H1 (cell line): Measurements from ENCODE around the gene SLC25A15. TPM values are rescaled to one million over a fixed set of nuclear protein-coding genes. Genes with fewer than 3 reads are reported as not detected.

Experiments
- CTCF ChIA-PET: fragments of 300-600 bp; sonication (Branson Sonifier 250); formaldehyde crosslinking; loops from one replicate; lab custom pipeline; 2021; ENCODE audit not compliant: partially characterized antibody; lab: Charles Lee
- POLR2A ChIA-PET: fragments of 300-600 bp; sonication (Branson Sonifier 250); formaldehyde crosslinking; loops from one replicate; lab custom pipeline; 2021; ENCODE audit warnings: inconsistent platforms; ENCODE audit not compliant: partially characterized antibody; lab: Charles Lee
- DNase-seq, 2 experiments: peaks; one replicate each; pipeline versions ENCODE4 v3.0.0 to v3.0.0-alpha.2; 2010 to 2022; ENCODE audit warnings: low spot score in 2 of 2, low read depth in 1 of 2, mixed read lengths in 1 of 2
- FAIRE-seq: peaks from 2 replicates; lab custom pipeline; 2011; peaks lifted over from hg19 to GRCh38; lab: Jason Lieb, UNC
- H2AFZ ChIP-seq: 2 replicates; pipeline ENCODE4 v1.8.1; 2012; ENCODE audit warnings: low read length, inconsistent platforms
- H2AK5ac ChIP-seq: 2 replicates; pipeline ENCODE4 v1.6.1; 2013; ENCODE audit warnings: low read depth, low read length
- H2BK120ac ChIP-seq: replicated peaks from 2 replicates; pipeline ENCODE3; 2013; ENCODE audit warnings: low read depth, low read length, inconsistent platforms
- H2BK12ac ChIP-seq: 2 replicates; pipeline ENCODE4 v1.6.1; 2013; ENCODE audit warnings: low read depth, low read length
- H2BK15ac ChIP-seq: 2 replicates; pipeline ENCODE4 v1.6.1; 2013; ENCODE audit warnings: low read length
- H2BK20ac ChIP-seq: 2 replicates; pipeline ENCODE4 v1.6.1; 2013; ENCODE audit warnings: low read length
- H2BK5ac ChIP-seq: 2 replicates; pipeline ENCODE4 v1.6.1; 2013; ENCODE audit warnings: low read depth, low read length
- H3K14ac ChIP-seq: 2 replicates; pipeline ENCODE4 v1.6.1; 2013; ENCODE audit warnings: inconsistent platforms; ENCODE audit not compliant: insufficient read length
- H3K18ac ChIP-seq: 2 replicates; pipeline ENCODE4 v1.6.1; 2013; ENCODE audit warnings: low read length; ENCODE audit errors: extremely low read depth
- H3K23ac ChIP-seq: 2 replicates; pipeline ENCODE4 v1.6.1; 2013; ENCODE audit warnings: inconsistent platforms; ENCODE audit not compliant: insufficient read length
- H3K23me2 ChIP-seq: 2 replicates; pipeline ENCODE4 v1.6.1; 2013; ENCODE audit warnings: low read depth, low read length
- H3K27ac ChIP-seq: 2 replicates; pipeline ENCODE4 v1.6.1; 2011; ENCODE audit warnings: low read depth, low read length, inconsistent platforms
- H3K27me3 ChIP-seq, 4 experiments: replicated peaks in 1 of 4; 1 replicate in 1 of 4; 2 replicates in 3 of 4; pipeline versions ENCODE4 v1.6.1 to v1.8.1; 2011 to 2013; ENCODE audit warnings: low read length in 3 of 4, mild to moderate bottlenecking in 3 of 4, inconsistent platforms in 2 of 4, mixed read lengths in 2 of 4, moderate library complexity in 1 of 4; ENCODE audit not compliant: control insufficient read depth in 3 of 4, insufficient read depth in 3 of 4; ENCODE audit errors: extremely low read depth in 1 of 4
- H3K36me3 ChIP-seq, 4 experiments: 2 replicates each; pipeline versions ENCODE4 v1.6.1 to v1.8.1; 2011 to 2013; ENCODE audit warnings: mild to moderate bottlenecking in 4 of 4, low read length in 3 of 4, moderate library complexity in 2 of 4, control low read depth in 1 of 4, inconsistent platforms in 1 of 4; ENCODE audit not compliant: insufficient read depth in 4 of 4, control insufficient read depth in 2 of 4
- H3K4ac ChIP-seq: replicated peaks from 2 replicates; pipeline ENCODE3; 2013; ENCODE audit warnings: low read length, low read depth, mixed read lengths, inconsistent platforms; ENCODE audit not compliant: insufficient read length
- H3K4me1 ChIP-seq, 4 experiments: replicated peaks in 1 of 4; 1 replicate in 1 of 4; 2 replicates in 3 of 4; pipeline versions ENCODE4 v1.6.1 to v1.8.1; 2011 to 2013; ENCODE audit warnings: low read length in 3 of 4, inconsistent platforms in 2 of 4, mixed read lengths in 1 of 4; ENCODE audit not compliant: insufficient read depth in 4 of 4, control insufficient read depth in 3 of 4
- H3K4me2 ChIP-seq, 2 experiments: 2 replicates each; pipeline versions ENCODE4 v1.6.1 to v1.8.1; 2011 to 2013; ENCODE audit warnings: low read depth in 2 of 2, low read length in 2 of 2, control low read depth in 1 of 2, inconsistent platforms in 1 of 2, mild to moderate bottlenecking in 1 of 2; ENCODE audit not compliant: insufficient read depth in 1 of 2
- H3K4me3 ChIP-seq, 4 experiments: fragments of 200-600, 300-600 bp in 1 of 4; sonication (generic), shearing (Covaris generic), sonication (Bioruptor Twin) in 1 of 4; 2 replicates each; pipeline versions ENCODE4 v1.5.1 to v1.8.1; 2011 to 2016; ENCODE audit warnings: low read length in 4 of 4, low read depth in 3 of 4, control low read depth in 2 of 4, inconsistent platforms in 2 of 4, mild to moderate bottlenecking in 2 of 4, mixed read lengths in 1 of 4, moderate library complexity in 1 of 4; ENCODE audit not compliant: insufficient read depth in 2 of 4; ENCODE audit errors: extremely low read depth in 1 of 4
- H3K56ac ChIP-seq: replicated peaks from 2 replicates; pipeline ENCODE3; 2013; ENCODE audit warnings: low read depth, mild to moderate bottlenecking, mixed read lengths, low read length, inconsistent platforms; ENCODE audit not compliant: insufficient read length
- H3K79me1 ChIP-seq: 2 replicates; pipeline ENCODE4 v1.6.1; 2013; ENCODE audit warnings: low read depth, low read length, control low read depth
- H3K79me2 ChIP-seq, 2 experiments: 2 replicates each; pipeline versions ENCODE4 v1.6.1 to v1.8.1; 2012 to 2013; ENCODE audit warnings: low read length in 2 of 2, mild to moderate bottlenecking in 2 of 2, inconsistent platforms in 1 of 2; ENCODE audit not compliant: insufficient read depth in 2 of 2, control insufficient read depth in 1 of 2
- H3K9ac ChIP-seq, 4 experiments: replicated peaks in 1 of 4; 1 replicate in 1 of 4; 2 replicates in 3 of 4; pipeline versions ENCODE4 v1.6.1 to v1.8.1; 2011 to 2013; ENCODE audit warnings: low read depth in 3 of 4, low read length in 3 of 4, control low read depth in 2 of 4, mild to moderate bottlenecking in 2 of 4, moderate library complexity in 2 of 4, inconsistent platforms in 1 of 4; ENCODE audit errors: extremely low read depth in 1 of 4
- H3K9me3 ChIP-seq, 2 experiments: 2 replicates each; pipeline versions ENCODE4 v1.6.1 to v1.8.1; 2012 to 2013; ENCODE audit warnings: mild to moderate bottlenecking in 2 of 2, moderate library complexity in 2 of 2, control low read depth in 1 of 2, inconsistent platforms in 1 of 2, low read depth in 1 of 2, low read length in 1 of 2, mixed read lengths in 1 of 2; ENCODE audit not compliant: insufficient read depth in 2 of 2
- H4K20me1 ChIP-seq, 2 experiments: replicated peaks in 1 of 2; 2 replicates each; pipeline versions ENCODE3 to v1.8.1; 2011 to 2013; ENCODE audit warnings: inconsistent platforms in 2 of 2, low read length in 2 of 2, mild to moderate bottlenecking in 1 of 2; ENCODE audit not compliant: insufficient read depth in 2 of 2, control insufficient read depth in 1 of 2
- H4K5ac ChIP-seq: 2 replicates; pipeline ENCODE4 v1.6.1; 2013; ENCODE audit warnings: low read length, low read depth, mixed read lengths, inconsistent platforms; ENCODE audit not compliant: insufficient read length
- H4K8ac ChIP-seq: 2 replicates; pipeline ENCODE4 v1.8.0; 2013; ENCODE audit warnings: mild to moderate bottlenecking, moderate library complexity, low read length, inconsistent platforms; ENCODE audit not compliant: insufficient read depth; ENCODE audit errors: extremely low read depth
- H4K91ac ChIP-seq: replicated peaks from 2 replicates; pipeline ENCODE3; 2013; ENCODE audit warnings: low read length, mixed read lengths, inconsistent platforms; ENCODE audit not compliant: insufficient read length
- CTCF ChIP-seq, 3 experiments: IDR thresholded peaks; 1 replicate in 2 of 3; 2 replicates in 1 of 3; pipeline versions ENCODE4 v1.5.1 to v1.6.1; 2011; ENCODE audit warnings: low read length in 3 of 3, mild to moderate bottlenecking in 3 of 3, inconsistent platforms in 2 of 3, low read depth in 1 of 3, moderate library complexity in 1 of 3; ENCODE audit not compliant: insufficient read depth in 1 of 3; ENCODE audit errors: control extremely low read depth in 1 of 3
- RAD21 ChIP-seq, 2 experiments: IDR thresholded peaks in 1 of 2; conservative IDR thresholded peaks in 1 of 2; 2 replicates each; pipeline ENCODE4 v1.6.1; 2011; ENCODE audit warnings: low read depth in 2 of 2, low read length in 2 of 2, improper control_type of control experiment in 1 of 2, inconsistent platforms in 1 of 2, mild to moderate bottlenecking in 1 of 2, moderate library complexity in 1 of 2
- YY1 ChIP-seq: IDR thresholded peaks from 2 replicates; pipeline ENCODE4 v1.6.1; 2011; ENCODE audit warnings: low read depth, mild to moderate bottlenecking, low read length
- WGBS, 2 experiments: shearing (Covaris generic) in 1 of 2; methylation state at CpG; one replicate each; pipeline versions ENCODE4 v1.1.6 to v1.1.7; 2013 to 2015; ENCODE audit warnings: low lambda C conversion rate in 2 of 2, mixed read lengths in 2 of 2, inconsistent platforms in 1 of 2, low coverage in 1 of 2, missing lambda C conversion rate in 1 of 2; ENCODE audit not compliant: insufficient replicate concordance in 2 of 2, insufficient coverage in 1 of 2, insufficient read length in 1 of 2; ENCODE audit errors: extremely low coverage in 1 of 2, missing lambda C conversion rate in 1 of 2; 5-methylcytosine and 5-hydroxymethylcytosine counted together
- polyA plus RNA-seq, 7 experiments: library from polyadenylated mRNA; depleted of rRNA in 3 of 7; stranded (reverse) in 5 of 7; unstranded in 2 of 7; fragments of >200 nt in 5 of 7; fragments of 200-250 nt in 2 of 7; gene quantifications; 1 replicate in 5 of 7; 2 replicates in 1 of 7; 4 replicates in 1 of 7; pipeline versions ENCODE4 v1.2.1 to v1.2.3, GENCODE V29; 2011 to 2013; ENCODE audit warnings: missing spikeins in 2 of 7, mixed read lengths in 2 of 7
- total RNA-seq: library from RNA; stranded (reverse); fragmentation: NEBNext Ultra II Directional; extraction: Animal tissue kit (Norgen Biotek cat#: 25700); gene quantifications from 2 replicates; pipeline ENCODE4 v1.2.1, GENCODE V29; 2021

Gene SLC25A15
- total and polyA plus RNA-seq, 2 of the 8 experiments (the other 6 are each of a cell fraction or from before 2014, with no cell fraction given) = 12.4 to 23.4 TPM

- no peak overlapping the region for H2BK120ac ChIP-seq
Measured at GRCh38 chr13:40813667-40814454, 24.4 kb downstream of the SLC25A15 start.

More at GRCh38 chr13:40813667-40814454, 24.4 kb downstream of the SLC25A15 start:
- H4K5ac ChIP-seq = no peak overlapping the region
- FAIRE-seq (peak; percentile 24), DNase-seq (peak in 1 of 2 experiments; percentile 57)
- H3K18ac ChIP-seq = peak overlapping the region; percentile 48; the same call in 1 of the 2 replicates
- H4K20me1 ChIP-seq = peaks cover 0 to 1% of the 10 kb centered on the region in 2 experiments
- TF ChIP-seq YY1 = no peak
- TF ChIP-seq CTCF (IDR thresholded peaks at IDR 0.05; ENCODE audit: control extremely low read depth in 1 of 3, insufficient read depth in 1 of 3, low read depth in 1 of 3, low read length in 3 of 3) = peak in 2 of 3 experiments; percentile 66 to 74; a peak in 3 of 4 replicates
- peak; percentile 53 to 71 for TF ChIP-seq RAD21 (IDR thresholded peaks at IDR 0.05 in 1 of 2, conservative IDR thresholded peaks at IDR 0.05 in 1 of 2; ENCODE audit: low read depth in 2 of 2, low read length in 2 of 2)
- POLR2A ChIA-PET = interaction anchor here (0.6 kb wide), 1 partner anchor 265 kb away, joined by 4 read pairs; no protein-coding TSS in a partner anchor
- H2AFZ ChIP-seq = no peak overlapping the region
- CTCF ChIA-PET = interaction anchor here (0.6 to 4.7 kb wide), 22 partner anchors 9 to 592 kb away, joined by 3 to 37 read pairs (median 4); no protein-coding TSS in a partner anchor
- no peak overlapping the region for H3K14ac ChIP-seq
- no peak overlapping the region for H4K91ac ChIP-seq
- peaks cover 0 to 3% (median 1%) of the 10 kb centered on the region in 4 experiments; a peak in 4 of 8 replicates for H3K36me3 ChIP-seq
- no peak overlapping the region for H3K4ac ChIP-seq
- H3K23ac ChIP-seq = no peak overlapping the region
- no peaks in the 10 kb centered on the region for H3K27me3 ChIP-seq
- H3K9ac ChIP-seq = no peak overlapping the region
- H2AK5ac ChIP-seq = no peak overlapping the region
- WGBS, 2 experiments = 57% methylated on average over 7 of the region's 7 CpGs; no CpG with 5 or more reads in 1 of the 2 experiments
- H3K4me2 ChIP-seq = no peak overlapping the region
- no peaks in the 10 kb centered on the region for H3K23me2 ChIP-seq
- H3K4me3 ChIP-seq = no peak overlapping the region
- no peaks in the 10 kb centered on the region for H3K79me1 ChIP-seq
- 0 out of 2 replicates have a peak overlapping the region, but pooled peaks have one; percentile 13 for H2BK5ac ChIP-seq
- no peaks in the 10 kb centered on the region for H3K4me1 ChIP-seq
- no peak overlapping the region for H3K27ac ChIP-seq
- H4K8ac ChIP-seq = no peak overlapping the region; the same call in none of the 2 replicates
- H3K79me2 ChIP-seq = no peaks in the 10 kb centered on the region
- no peak overlapping the region for H2BK15ac ChIP-seq
- no peaks in the 10 kb centered on the region for H3K9me3 ChIP-seq
- H2BK12ac ChIP-seq = no peak overlapping the region
- H3K56ac ChIP-seq = no peak overlapping the region
- H2BK20ac ChIP-seq = no peak overlapping the region
